ENCODE results near the gene RASA3.

RASA3 gene

GRCh38 chr13:114095486-114095885, 36.9 kb downstream of the RASA3 start:
- TF ChIP-seq EZH2phosphoT487 (IDR thresholded peaks at IDR 0.05; ENCODE audit: low read depth) (no peak), CTCF (IDR thresholded peaks at IDR 0.05; ENCODE audit: low read depth, low read length) (no peak)
- H3K4me1 ChIP-seq (ENCODE audit: low read length), result no peaks in the 10 kb centered on the region
- no peak overlapping the region for H3K27ac ChIP-seq (ENCODE audit: low read length)
- H2AFZ ChIP-seq (ENCODE audit: low read depth, low read length), result no peak overlapping the region
- no peaks in the 10 kb centered on the region for H3K79me2 ChIP-seq (ENCODE audit: low read length)
- no peaks in the 10 kb centered on the region for H3K36me3 ChIP-seq (replicated peaks; ENCODE audit: low read depth, low read length)
- no peaks in the 10 kb centered on the region for H4K20me1 ChIP-seq (ENCODE audit: insufficient read depth, low read length)
- H3K9ac ChIP-seq (ENCODE audit: low read length), result no peak overlapping the region
- H3K27me3 ChIP-seq (ENCODE audit: low read depth, low read length), result no peaks in the 10 kb centered on the region
- H3K9me3 ChIP-seq (ENCODE audit: insufficient read depth, low read length), result peaks cover 9% of the 10 kb centered on the region; the same call in 1 of the 2 replicates
- no peak overlapping the region for H3K4me2 ChIP-seq (ENCODE audit: low read length)
- no peak overlapping the region for H3K4me3 ChIP-seq (ENCODE audit: low read length)

- H2AFZ ChIP-seq (ENCODE audit: low read depth, low read length), result no peak overlapping the region
- H3K27ac ChIP-seq (ENCODE audit: low read length), result no peak overlapping the region
- no peak for TF ChIP-seq CTCF (IDR thresholded peaks at IDR 0.05; ENCODE audit: low read depth, low read length)
- no peak for TF ChIP-seq EZH2phosphoT487 (IDR thresholded peaks at IDR 0.05; ENCODE audit: low read depth)
- peaks cover 9% of the 10 kb centered on the region; the same call in 1 of the 2 replicates for H3K9me3 ChIP-seq (ENCODE audit: insufficient read depth, low read length)
- no peaks in the 10 kb centered on the region for H4K20me1 ChIP-seq (ENCODE audit: insufficient read depth, low read length)
- H3K4me1 ChIP-seq (ENCODE audit: low read length), result no peaks in the 10 kb centered on the region
- no peaks in the 10 kb centered on the region for H3K36me3 ChIP-seq (replicated peaks; ENCODE audit: low read depth, low read length)
- H3K9ac ChIP-seq (ENCODE audit: low read length), result no peak overlapping the region
- H3K79me2 ChIP-seq (ENCODE audit: low read length), result no peaks in the 10 kb centered on the region
- H3K27me3 ChIP-seq (ENCODE audit: low read depth, low read length), result no peaks in the 10 kb centered on the region
- no peak overlapping the region for H3K4me2 ChIP-seq (ENCODE audit: low read length)
- H3K4me3 ChIP-seq (ENCODE audit: low read length), result no peak overlapping the region
These were observed 39.3 kb downstream of the RASA3 start for GRCh38 chr13:114093118-114093517.

- no peak overlapping the region for H3K27ac ChIP-seq (ENCODE audit: low read length)
- no peaks in the 10 kb centered on the region for H3K79me2 ChIP-seq (ENCODE audit: low read length)
- H3K9me3 ChIP-seq (ENCODE audit: insufficient read depth, low read length), result peaks cover 9% of the 10 kb centered on the region; the same call in 1 of the 2 replicates
- no peaks in the 10 kb centered on the region for H3K27me3 ChIP-seq (ENCODE audit: low read depth, low read length)
- no peak overlapping the region for H3K9ac ChIP-seq (ENCODE audit: low read length)
- no peak overlapping the region for H3K4me3 ChIP-seq (ENCODE audit: low read length)
- no peak overlapping the region for H2AFZ ChIP-seq (ENCODE audit: low read depth, low read length)
- H3K4me1 ChIP-seq (ENCODE audit: low read length), result no peaks in the 10 kb centered on the region
- TF ChIP-seq CTCF (IDR thresholded peaks at IDR 0.05; ENCODE audit: low read depth, low read length), result no peak
- no peak for TF ChIP-seq EZH2phosphoT487 (IDR thresholded peaks at IDR 0.05; ENCODE audit: low read depth)
- H4K20me1 ChIP-seq (ENCODE audit: insufficient read depth, low read length), result no peaks in the 10 kb centered on the region
- H3K4me2 ChIP-seq (ENCODE audit: low read length), result no peak overlapping the region
- H3K36me3 ChIP-seq (replicated peaks; ENCODE audit: low read depth, low read length), result no peaks in the 10 kb centered on the region
These were observed 40.0 kb downstream of the RASA3 start for GRCh38 chr13:114092468-114092867.

- H3K79me2 ChIP-seq (ENCODE audit: low read length), result no peaks in the 10 kb centered on the region
These were observed 41.9 kb downstream of the RASA3 start for GRCh38 chr13:114090476-114090875.

More at GRCh38 chr13:114090476-114090875, 41.9 kb downstream of the RASA3 start:
- Histone ChIP-seq H3K4me2 (ENCODE audit: low read length) (no peak overlapping the region), H3K9me3 (ENCODE audit: insufficient read depth, low read length) (peaks cover 9% of the 10 kb centered on the region; the same call in 1 of the 2 replicates), H3K27ac (ENCODE audit: low read length) (no peak overlapping the region), H3K27me3 (ENCODE audit: low read depth, low read length) (no peaks in the 10 kb centered on the region), H3K4me3 (ENCODE audit: low read length) (no peak overlapping the region), H3K4me1 (ENCODE audit: low read length) (no peaks in the 10 kb centered on the region), H3K9ac (ENCODE audit: low read length) (no peak overlapping the region), H2AFZ (ENCODE audit: low read depth, low read length) (no peak overlapping the region), H4K20me1 (ENCODE audit: insufficient read depth, low read length) (no peaks in the 10 kb centered on the region), H3K36me3 (replicated peaks; ENCODE audit: low read depth, low read length) (no peaks in the 10 kb centered on the region)
- no peak for TF ChIP-seq EZH2phosphoT487 (IDR thresholded peaks at IDR 0.05; ENCODE audit: low read depth)
- TF ChIP-seq CTCF (IDR thresholded peaks at IDR 0.05; ENCODE audit: low read depth, low read length), result no peak

Data from OCI-LY3 (cell line).